Astrocyte of the spinal cord (primary cell): ENCODE measurements around the gene GPX2.

Experiments used
- DNase-seq: peaks from one replicate; pipeline ENCODE4 v3.0.0; 2011; ENCODE audit warnings: low read depth, low spot score
- H3K4me3 ChIP-seq: 2 replicates; pipeline ENCODE4 v1.5.1; 2011; ENCODE audit warnings: low read depth, mild to moderate bottlenecking, low read length, moderate library complexity
- in situ Hi-C: cut with HindIII; loops from 2 replicates; pipeline ENCODE4 v1.10.0; 2017; ENCODE audit warnings: low sequenced_read_pairs
- TF ChIP-seq, protein P1 (sequence below): IDR thresholded peaks from 2 replicates; pipeline ENCODE4 v1.5.1; 2012; ENCODE audit warnings: low read depth, mild to moderate bottlenecking, low read length, inconsistent platforms

GPX2 gene

DNA sequence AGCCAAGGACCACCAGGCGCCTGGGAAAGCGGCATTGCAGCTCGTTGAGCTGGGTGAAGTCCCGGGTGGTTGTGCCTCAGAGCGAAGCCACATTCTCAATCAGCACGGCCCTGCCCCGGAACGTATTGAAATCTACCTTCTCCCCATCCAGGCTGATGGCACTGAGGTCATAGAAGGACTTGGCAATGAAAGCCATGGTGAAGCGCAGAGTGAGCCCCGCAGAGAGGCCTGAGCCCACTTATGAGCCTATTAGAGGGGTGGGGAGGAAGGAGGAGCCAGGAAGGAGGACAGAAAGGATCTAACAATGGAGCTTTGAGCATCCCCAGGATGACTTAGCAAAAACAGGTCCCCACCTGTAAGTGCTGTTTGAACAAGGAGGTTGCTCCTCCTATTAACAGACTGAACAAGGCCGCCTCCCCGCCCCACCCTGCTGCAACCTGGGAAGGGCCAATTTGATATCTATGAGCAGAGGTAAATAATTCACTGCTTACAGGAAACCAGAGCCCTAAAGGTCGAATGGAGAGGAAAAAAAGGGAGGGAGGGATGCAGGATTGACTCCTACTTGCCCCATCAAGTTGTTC lies at the start of gene GPX2:
Gene GPX2 (minus strand): TSS at position 215 of the 581 bp plus-strand sequence. CDS start 19 bp downstream, at position 196.
- in situ Hi-C loops, result no loop called here
- TF ChIP-seq, protein P1, sequence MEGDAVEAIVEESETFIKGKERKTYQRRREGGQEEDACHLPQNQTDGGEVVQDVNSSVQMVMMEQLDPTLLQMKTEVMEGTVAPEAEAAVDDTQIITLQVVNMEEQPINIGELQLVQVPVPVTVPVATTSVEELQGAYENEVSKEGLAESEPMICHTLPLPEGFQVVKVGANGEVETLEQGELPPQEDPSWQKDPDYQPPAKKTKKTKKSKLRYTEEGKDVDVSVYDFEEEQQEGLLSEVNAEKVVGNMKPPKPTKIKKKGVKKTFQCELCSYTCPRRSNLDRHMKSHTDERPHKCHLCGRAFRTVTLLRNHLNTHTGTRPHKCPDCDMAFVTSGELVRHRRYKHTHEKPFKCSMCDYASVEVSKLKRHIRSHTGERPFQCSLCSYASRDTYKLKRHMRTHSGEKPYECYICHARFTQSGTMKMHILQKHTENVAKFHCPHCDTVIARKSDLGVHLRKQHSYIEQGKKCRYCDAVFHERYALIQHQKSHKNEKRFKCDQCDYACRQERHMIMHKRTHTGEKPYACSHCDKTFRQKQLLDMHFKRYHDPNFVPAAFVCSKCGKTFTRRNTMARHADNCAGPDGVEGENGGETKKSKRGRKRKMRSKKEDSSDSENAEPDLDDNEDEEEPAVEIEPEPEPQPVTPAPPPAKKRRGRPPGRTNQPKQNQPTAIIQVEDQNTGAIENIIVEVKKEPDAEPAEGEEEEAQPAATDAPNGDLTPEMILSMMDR, result no peak
- DNase-seq, result no peak

DNA sequence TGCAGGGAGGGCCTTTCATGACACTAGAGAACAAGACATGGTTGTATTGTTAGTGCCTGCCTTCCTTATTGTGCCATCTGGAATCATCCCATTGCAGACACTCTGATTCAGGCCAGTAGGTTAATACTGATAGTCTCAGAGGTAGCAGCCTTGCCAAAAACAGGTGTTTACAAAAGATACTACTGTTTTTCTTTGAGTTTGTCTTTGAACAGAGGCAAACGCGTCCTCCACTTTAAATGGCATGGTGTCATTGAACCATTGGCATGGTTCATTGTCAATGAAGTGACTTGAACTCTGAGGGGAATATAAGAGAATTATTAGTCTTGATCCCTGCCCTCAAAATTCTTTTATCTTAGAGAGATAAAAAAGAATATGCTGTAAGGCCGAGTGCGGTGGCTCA lies 48.4 kb upstream of the GPX2 start:
- no peak for DNase-seq
- no peak overlapping the region for H3K4me3 ChIP-seq
- TF ChIP-seq, protein P1, result no peak
- in situ Hi-C loops, result no loop called here

More for the DNA sequence above, at the start of gene GPX2:
- H3K4me3 ChIP-seq, result no peak within 1 kb of the TSS

DNA sequence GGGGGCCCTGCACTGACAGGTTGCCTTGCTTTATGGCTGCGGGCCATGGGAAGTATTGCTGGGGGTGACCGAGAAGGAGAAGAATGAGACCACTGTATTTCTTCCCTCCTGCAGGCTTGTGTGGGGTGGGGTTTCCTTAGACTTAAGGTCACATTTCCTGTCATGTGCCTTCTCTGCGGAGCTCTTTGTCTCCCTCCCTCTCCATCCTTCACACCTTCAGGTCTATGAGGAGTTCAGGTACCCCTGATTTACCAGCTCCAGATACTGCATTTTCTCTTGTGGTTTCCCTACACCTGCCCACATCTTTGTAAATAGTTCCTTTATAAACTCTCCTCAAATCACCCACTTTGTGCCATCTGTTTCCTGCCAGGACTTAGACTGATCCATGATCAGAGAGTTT lies 47.8 kb upstream of the GPX2 start:
- no peak overlapping the region for H3K4me3 ChIP-seq
- no peak for DNase-seq
- in situ Hi-C loops, result no loop called here
- TF ChIP-seq, protein P1, result no peak

DNA sequence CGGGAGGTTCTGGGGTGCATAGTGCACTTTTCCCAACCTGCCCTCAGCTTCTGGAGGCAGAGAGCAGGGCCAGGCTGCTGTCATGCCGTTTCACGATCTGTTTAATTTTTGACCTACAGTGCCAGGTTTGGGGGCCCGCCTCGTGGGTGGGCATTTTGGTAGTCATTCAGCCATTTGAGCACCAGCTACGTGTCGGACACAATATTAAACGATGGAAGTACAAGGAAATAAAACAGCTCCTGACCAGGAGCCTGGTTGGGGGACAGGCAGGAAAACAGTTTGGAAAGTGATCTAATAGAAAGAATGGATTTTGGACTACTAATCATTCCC lies 44.9 kb upstream of the GPX2 start:
- DNase-seq, result no peak
- in situ Hi-C loops, result no loop called here
- H3K4me3 ChIP-seq, result peak overlapping the region; percentile 89
- TF ChIP-seq, protein P1, result no peak

DNA sequence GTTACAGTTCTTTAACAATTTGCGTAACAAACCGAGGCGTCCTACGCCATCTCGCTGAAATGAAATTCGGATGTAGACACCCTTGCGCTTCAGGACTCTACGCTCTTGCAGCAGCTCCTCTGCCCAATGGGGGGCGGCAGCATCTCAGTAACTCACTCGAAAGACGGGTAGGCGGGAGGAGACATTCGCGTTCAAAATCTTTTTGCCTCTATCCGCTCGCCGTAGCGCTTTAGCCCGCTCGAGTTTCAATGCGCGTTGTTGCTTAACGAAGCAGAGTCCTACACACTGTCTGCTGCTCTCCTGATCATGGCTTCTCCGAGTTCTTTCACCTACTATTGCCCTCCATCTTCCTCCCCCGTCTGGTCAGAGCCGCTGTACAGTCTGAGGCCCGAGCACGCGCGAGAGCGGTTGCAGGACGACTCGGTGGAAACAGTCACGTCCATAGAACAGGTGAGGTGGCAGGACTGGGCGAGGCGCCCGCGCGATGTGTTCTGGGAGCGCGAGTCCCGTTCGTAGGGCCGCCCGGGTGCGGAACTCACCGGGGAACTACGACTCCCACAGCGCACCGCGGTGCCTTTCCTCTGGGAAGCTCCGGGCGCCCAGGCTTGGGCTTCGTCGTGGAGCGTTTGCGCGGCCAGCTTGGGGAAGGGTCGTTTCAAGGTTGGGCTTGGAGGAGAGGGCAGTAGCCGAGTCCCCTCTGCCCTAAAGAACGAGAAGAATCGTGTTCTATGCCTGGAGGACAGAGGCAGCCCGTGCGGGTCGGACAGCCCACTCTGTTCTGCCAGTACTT lies 44.3 kb upstream of the GPX2 start, which contains the start of gene FNTB:
Gene FNTB (plus strand): TSS at position 248 of the 790 bp plus-strand sequence. CDS start 59 bp downstream, at position 307.
- TF ChIP-seq, protein P1, result peak; percentile 87
- DNase-seq, result peak; percentile 98
- in situ Hi-C loops, result no loop called here
- peak within 1 kb of the TSS; percentile 89 for H3K4me3 ChIP-seq

DNA sequence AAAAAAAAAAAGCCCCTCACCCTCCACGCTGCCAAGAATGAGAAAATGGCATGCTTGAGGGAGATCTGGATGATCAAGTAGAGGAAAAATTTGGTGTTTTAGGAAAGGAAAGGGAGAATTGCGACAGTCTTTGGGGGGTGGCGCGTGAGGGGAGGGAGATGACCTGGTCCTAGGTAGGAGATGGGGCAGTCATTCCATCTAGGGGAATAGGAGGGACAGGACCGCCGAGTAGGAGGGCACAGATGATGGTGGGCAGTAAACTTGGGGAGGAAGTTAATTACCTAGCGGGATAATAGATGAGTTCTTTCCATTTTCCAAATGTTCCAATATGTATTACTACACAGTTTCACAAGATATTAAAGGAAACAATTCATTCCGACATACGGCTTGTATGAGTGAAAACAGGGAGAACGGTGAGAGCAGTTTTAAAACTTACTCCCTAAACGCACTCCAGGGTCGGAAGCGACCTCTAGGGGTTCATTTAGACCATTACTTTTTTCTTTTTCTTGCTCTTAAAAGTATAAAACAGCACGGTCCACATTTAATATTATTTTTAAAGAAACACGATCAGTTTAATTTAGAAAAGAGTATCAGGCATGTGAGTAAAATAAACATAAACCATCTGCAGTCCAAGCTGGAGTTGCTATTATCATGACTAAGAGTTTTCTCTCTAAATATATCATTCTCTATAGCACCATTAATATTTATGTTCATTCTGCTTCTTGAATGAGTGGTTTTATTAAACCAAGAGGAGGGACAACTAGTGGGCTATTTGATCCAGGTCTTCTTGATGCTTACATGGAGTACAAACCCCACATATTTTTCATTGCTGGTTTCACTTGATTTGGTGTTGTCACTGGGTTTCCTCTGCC lies 41.1 kb upstream of the GPX2 start:
- DNase-seq, result peak; percentile 72
- H3K4me3 ChIP-seq, result peak overlapping the region; percentile 17
- in situ Hi-C loops, result no loop called here
- TF ChIP-seq, protein P1, result peak; percentile 68
